Effector memory CD4-positive, alpha-beta T cell (primary cell): Measurements from ENCODE around the gene HMX3.

Experiments used
- DNase-seq, 3 donors: peaks; one replicate each; pipeline ENCODE4 v3.0.0-alpha.2; 2020
- H3K27ac ChIP-seq: 2 replicates; pipeline ENCODE4 v1.7.0; 2013; ENCODE audit warnings: mild to moderate bottlenecking, low read length, moderate library complexity; ENCODE audit not compliant: insufficient read depth, poor library complexity, severe bottlenecking
- H3K27me3 ChIP-seq: replicated peaks from 2 replicates; pipeline ENCODE4 v1.7.0; 2013; ENCODE audit warnings: mild to moderate bottlenecking, low read length; ENCODE audit not compliant: insufficient read depth, control insufficient read depth, poor library complexity, severe bottlenecking
- H3K36me3 ChIP-seq: 2 replicates; pipeline ENCODE4 v1.7.0; 2013; ENCODE audit warnings: mild to moderate bottlenecking, low read length, moderate library complexity; ENCODE audit not compliant: control insufficient read depth, insufficient read depth
- H3K4me1 ChIP-seq: 2 replicates; pipeline ENCODE4 v1.7.0; 2013; ENCODE audit warnings: low read length, mild to moderate bottlenecking; ENCODE audit not compliant: control insufficient read depth, insufficient read depth, poor library complexity, severe bottlenecking
- H3K4me3 ChIP-seq: 2 replicates; pipeline ENCODE4 v1.7.0; 2013; ENCODE audit warnings: low read length, low read depth, mild to moderate bottlenecking; ENCODE audit not compliant: insufficient read depth, poor library complexity, severe bottlenecking
- H3K9me3 ChIP-seq: 2 replicates; pipeline ENCODE4 v1.7.0; 2013; ENCODE audit warnings: mild to moderate bottlenecking, low read length, moderate library complexity; ENCODE audit not compliant: control insufficient read depth

Gene HMX3

GRCh38 chr10:123154092-123154710, 18.4 kb downstream of the HMX3 start, which contains the start of gene BUB3:
Gene BUB3 (plus strand): TSS chr10:123154402. CDS start chr10:123154918, 516 bp downstream.
- H3K9me3 ChIP-seq = no peaks in the 10 kb centered on the region
- H3K36me3 ChIP-seq = peaks cover 14% of the 10 kb centered on the region
- H3K27ac ChIP-seq = peak within 1 kb of the TSS; percentile 78
- DNase-seq = peak; percentile 88 to 91 (median 89)
- H3K4me3 ChIP-seq = peak within 1 kb of the TSS; percentile 97
- peaks cover 49% of the 10 kb centered on the region for H3K4me1 ChIP-seq
- H3K27me3 ChIP-seq = peaks cover 23% of the 10 kb centered on the region

- H3K9me3 ChIP-seq = no peaks in the 10 kb centered on the region
- peak in 1 of 3 donors; percentile 30 for DNase-seq
- peaks cover 46% of the 10 kb centered on the region for H3K4me1 ChIP-seq
- peak overlapping the region; percentile 78 for H3K27ac ChIP-seq
- peaks cover 17% of the 10 kb centered on the region for H3K27me3 ChIP-seq
- H3K4me3 ChIP-seq = peak overlapping the region; percentile 97
- peaks cover 14% of the 10 kb centered on the region for H3K36me3 ChIP-seq
These were observed 19.1 kb downstream of the HMX3 start for GRCh38 chr10:123154711-123155505.

- Histone ChIP-seq H3K4me3 (no peak overlapping the region), H3K27ac (no peak overlapping the region)
- no peak for DNase-seq
These were observed 20.3 kb downstream of the HMX3 start for GRCh38 chr10:123156078-123156477.

GRCh38 chr10:123157210-123157609, 21.4 kb downstream of the HMX3 start:
- H3K4me3 ChIP-seq = no peak overlapping the region
- H3K4me1 ChIP-seq = peaks cover 40% of the 10 kb centered on the region
- no peaks in the 10 kb centered on the region for H3K9me3 ChIP-seq
- DNase-seq = no peak
- H3K27me3 ChIP-seq = no peaks in the 10 kb centered on the region
- no peak overlapping the region for H3K27ac ChIP-seq
- peaks cover 21% of the 10 kb centered on the region for H3K36me3 ChIP-seq

More at GRCh38 chr10:123156078-123156477, 20.3 kb downstream of the HMX3 start:
- no peaks in the 10 kb centered on the region for H3K9me3 ChIP-seq
- peaks cover 14% of the 10 kb centered on the region for H3K36me3 ChIP-seq
- H3K27me3 ChIP-seq = peaks cover 6% of the 10 kb centered on the region
- H3K4me1 ChIP-seq = peaks cover 44% of the 10 kb centered on the region

- H3K36me3 ChIP-seq = peaks cover 36% of the 10 kb centered on the region
- peaks cover 40% of the 10 kb centered on the region for H3K4me1 ChIP-seq
- DNase-seq = no peak
- no peaks in the 10 kb centered on the region for H3K9me3 ChIP-seq
- no peak overlapping the region for H3K27ac ChIP-seq
- H3K27me3 ChIP-seq = no peaks in the 10 kb centered on the region
- H3K4me3 ChIP-seq = no peak overlapping the region
These were observed 22.9 kb downstream of the HMX3 start for GRCh38 chr10:123158682-123159081.

- Histone ChIP-seq H3K27ac (peak overlapping the region; percentile 45), H3K4me3 (no peak overlapping the region), H3K36me3 (peaks cover 53% of the 10 kb centered on the region), H3K4me1 (peaks cover 32% of the 10 kb centered on the region), H3K27me3 (no peaks in the 10 kb centered on the region), H3K9me3 (no peaks in the 10 kb centered on the region)
- DNase-seq = no peak
These were observed 24.7 kb downstream of the HMX3 start for GRCh38 chr10:123160311-123160980.

GRCh38 chr10:123164319-123164718, 28.5 kb downstream of the HMX3 start:
- H3K4me3 ChIP-seq = no peak overlapping the region
- H3K27me3 ChIP-seq = no peaks in the 10 kb centered on the region
- H3K4me1 ChIP-seq = peaks cover 12% of the 10 kb centered on the region
- no peak overlapping the region for H3K27ac ChIP-seq
- H3K9me3 ChIP-seq = no peaks in the 10 kb centered on the region
- peaks cover 49% of the 10 kb centered on the region for H3K36me3 ChIP-seq
- DNase-seq = no peak

- peaks cover 4% of the 10 kb centered on the region for H3K4me1 ChIP-seq
- DNase-seq = no peak
- H3K27ac ChIP-seq = no peak overlapping the region
- no peaks in the 10 kb centered on the region for H3K9me3 ChIP-seq
- no peak overlapping the region for H3K4me3 ChIP-seq
- no peaks in the 10 kb centered on the region for H3K27me3 ChIP-seq
- peaks cover 49% of the 10 kb centered on the region for H3K36me3 ChIP-seq
These were observed 29.8 kb downstream of the HMX3 start for GRCh38 chr10:123165445-123166072.

- Histone ChIP-seq H3K27me3 (no peaks in the 10 kb centered on the region), H3K9me3 (no peaks in the 10 kb centered on the region), H3K36me3 (peaks cover 48% of the 10 kb centered on the region), H3K4me1 (no peaks in the 10 kb centered on the region), H3K4me3 (no peak overlapping the region), H3K27ac (no peak overlapping the region)
- DNase-seq = no peak
These were observed 30.8 kb downstream of the HMX3 start for GRCh38 chr10:123166618-123167017.
